HepG2 (cell line): ENCODE measurements around the gene ABCB6. TPM values are rescaled to one million over a fixed set of nuclear protein-coding genes. Genes with fewer than 3 reads are reported as not detected.

Source experiments
- ARNT2 ChIP-seq: sonication (generic); formaldehyde crosslinking; IDR thresholded peaks from 2 replicates; pipeline ENCODE4 v1.8.0; 2022; ENCODE audit warnings: mild to moderate bottlenecking, low read depth, missing genetic modification reagents, moderate library complexity
- ARNTL ChIP-seq: sonication (generic); formaldehyde crosslinking; IDR thresholded peaks from 2 replicates; pipeline ENCODE4 v1.4.0; 2020; ENCODE audit warnings: mild to moderate bottlenecking, missing genetic modification reagents
- CEBPG ChIP-seq: IDR thresholded peaks from 2 replicates; pipeline ENCODE4 v1.6.1; 2016
- CREBL2 ChIP-seq: sonication (generic); formaldehyde crosslinking; IDR thresholded peaks from 2 replicates; pipeline ENCODE4 v1.8.1; 2023; ENCODE audit warnings: missing genetic modification reagents, mild to moderate bottlenecking, borderline replicate concordance
- IRF2 ChIP-seq: IDR thresholded peaks from 2 replicates; pipeline ENCODE4 v1.6.1; 2018; ENCODE audit warnings: missing genetic modification reagents, missing compliant biosample characterization
- MAFF ChIP-seq: IDR thresholded peaks from 2 replicates; pipeline ENCODE4 v1.6.1; 2011; ENCODE audit warnings: low read depth, low read length, improper control_type of control experiment
- MYNN ChIP-seq: sonication (generic); formaldehyde crosslinking; IDR thresholded peaks from 2 replicates; pipeline ENCODE4 v1.4.0; 2020; ENCODE audit warnings: mild to moderate bottlenecking, low read depth, missing genetic modification reagents
- PRMT3 ChIP-seq: sonication (generic); formaldehyde crosslinking; IDR thresholded peaks from 2 replicates; pipeline ENCODE4 v1.8.1; 2022; ENCODE audit warnings: low read depth, mild to moderate bottlenecking, moderate library complexity, missing genetic modification reagents, borderline replicate concordance
- TCF12 ChIP-seq, 2 experiments: fragments of 450-650 bp in 1 of 2; sonication (generic) in 1 of 2; formaldehyde crosslinking in 1 of 2; IDR thresholded peaks; 2 replicates each; pipeline versions ENCODE4 v1.6.1 to v1.8.0; 2017 to 2022; ENCODE audit warnings: antibody characterized with exemption in 1 of 2, mild to moderate bottlenecking in 1 of 2, missing genetic modification reagents in 1 of 2, moderate library complexity in 1 of 2
- ZBTB40 ChIP-seq, 2 experiments: fragments of 450-650 bp in 1 of 2; sonication (generic) in 1 of 2; formaldehyde crosslinking in 1 of 2; IDR thresholded peaks; 2 replicates each; pipeline versions ENCODE4 v1.6.1 to v1.8.0; 2016 to 2022; ENCODE audit warnings: antibody characterized with exemption in 1 of 2, mild to moderate bottlenecking in 1 of 2, missing genetic modification reagents in 1 of 2
- ZNF275 ChIP-seq: sonication (generic); formaldehyde crosslinking; IDR thresholded peaks from 2 replicates; pipeline ENCODE4 v1.8.0; 2022; ENCODE audit warnings: missing genetic modification reagents, mild to moderate bottlenecking, inconsistent platforms, borderline replicate concordance
- ZNF337 ChIP-seq: sonication (generic); formaldehyde crosslinking; IDR thresholded peaks from 2 replicates; pipeline ENCODE4 v1.5.1; 2020; ENCODE audit warnings: missing genetic modification reagents, low read depth, mild to moderate bottlenecking, borderline replicate concordance
- ZNF501 ChIP-seq: sonication (generic); formaldehyde crosslinking; IDR thresholded peaks from 2 replicates; pipeline ENCODE4 v1.5.1; 2020; ENCODE audit warnings: mild to moderate bottlenecking, moderate library complexity, missing genetic modification reagents
- polyA plus RNA-seq, 8 experiments: library from polyadenylated mRNA; depleted of rRNA in 3 of 8; stranded (reverse) in 7 of 8; unstranded in 1 of 8; fragments of >200 nt; fragmentation: Illumina TruSeq in 4 of 8; extraction: Trizol in 4 of 8; gene quantifications; 2 replicates each; pipeline versions ENCODE4 v1.2.1 to v1.2.3, GENCODE V29; 2011 to 2016; ENCODE audit warnings: low read depth in 4 of 8, missing spikeins in 1 of 8, mixed read lengths in 1 of 8; ENCODE audit not compliant: insufficient read depth in 1 of 8
- total RNA-seq, 5 experiments: library from RNA; depleted of rRNA; stranded (reverse); fragments of >200 nt; fragmentation: Illumina TruSeq; extraction: Trizol; gene quantifications; 2 replicates each; pipeline ENCODE4 v1.2.3, GENCODE V29; 2016; ENCODE audit warnings: low read depth in 1 of 5

Gene ABCB6
- total and polyA plus RNA-seq, 2 of the 13 experiments (the other 11 are each of a cell fraction or from before 2014, with no cell fraction given): 91.1 to 137 TPM

GRCh38 chr2:219229305-219230058, 10.7 kb upstream of the ABCB6 start, which contains the start of the genes ANKZF1 and ATG9A (continued):
- 0 out of 2 replicates have a peak, but pooled peaks have one; percentile 7 for TF ChIP-seq ARNTL
- peak; percentile 70 for TF ChIP-seq ZNF501 (CRISPR knock-in tag)
- no peak for TF ChIP-seq PRMT3
- peak; percentile 19; the same call in 1 of the 2 replicates for TF ChIP-seq ARNT2 (CRISPR knock-in tag)
- no peak for TF ChIP-seq TCF12 (IDR thresholded peaks at IDR 0.05)
- 0 out of 2 replicates have a peak, but pooled peaks have one; percentile 32 for TF ChIP-seq TCF12 (CRISPR knock-in tag; IDR thresholded peaks at IDR 0.05)
- peak; percentile 79 for TF ChIP-seq CEBPG (CRISPR knock-in tag)
- peak; percentile 93; the same call in 1 of the 2 replicates for TF ChIP-seq ZNF337
- TF ChIP-seq IRF2 (CRISPR knock-in tag): peak; percentile 74; the same call in 1 of the 2 replicates
- TF ChIP-seq MYNN (CRISPR knock-in tag): no peak; the same call in 1 of the 2 replicates
- peak; percentile 49; the same call in 1 of the 2 replicates for TF ChIP-seq CREBL2 (CRISPR knock-in tag)
- no peak for TF ChIP-seq ZBTB40 (IDR thresholded peaks at IDR 0.05)
- 0 out of 2 replicates have a peak, but pooled peaks have one; percentile 72 for TF ChIP-seq ZBTB40 (CRISPR knock-in tag; IDR thresholded peaks at IDR 0.05)
- 0 out of 2 replicates have a peak, but pooled peaks have one; percentile 0 for TF ChIP-seq MAFF
- TF ChIP-seq ZNF275 (CRISPR knock-in tag): peak; percentile 83; the same call in 1 of the 2 replicates
